Bronchus fibroblast of lung (primary cell): ENCODE results near the gene UBE2A. TPM values are rescaled to one million over a fixed set of nuclear protein-coding genes. Genes with fewer than 3 reads are reported as not detected.

Experiments
- total RNA-seq: library from RNA; depleted of rRNA; stranded (reverse); fragments of >200 nt; gene quantifications from 2 replicates; pipeline ENCODE4 v1.2.3, GENCODE V29; 2015

UBE2A gene
- 30.9 and 31.2 TPM in 2 replicates for total RNA-seq

GRCh38 chrX:119574394-119575266, at the start of gene UBE2A:
Gene UBE2A (plus strand): TSS chrX:119574563. CDS start chrX:119574712, 149 bp downstream.

GRCh38 chrX:119565107-119565663, 9.2 kb upstream of the UBE2A start, which contains the start of gene STEEP1:
Gene STEEP1 (minus strand): TSS chrX:119565409. CDS start chrX:119565355, 54 bp downstream.

GRCh38 chrX:119606280-119607017, 32.1 kb downstream of the UBE2A start, which contains the start of gene NKRF:
Gene NKRF (minus strand): TSS chrX:119606424.

Other genes starting within 250 kb of the UBE2A start
- gene SLC25A43, start 175.2 kb upstream of the UBE2A start, total RNA-seq, result 18.8 and 21.0 TPM in 2 replicates
- 478 and 519 TPM in 2 replicates for gene SLC25A5, start 106.1 kb upstream of the UBE2A start, total RNA-seq
- 19.0 and 24.8 TPM in 2 replicates for gene STEEP1, start 9.2 kb upstream of the UBE2A start, total RNA-seq
- gene NKRF, start 31.9 kb downstream of the UBE2A start, total RNA-seq, result 3.3 and 4.7 TPM in 2 replicates
- 11.3 and 11.9 TPM in 2 replicates for gene SEPTIN6, start 118.6 kb downstream of the UBE2A start, total RNA-seq
- 0.17 and 0.30 TPM in 2 replicates for gene SOWAHD, start 184.0 kb downstream of the UBE2A start, total RNA-seq
- gene RPL39, start 217.1 kb downstream of the UBE2A start, total RNA-seq, result 3,305 and 3,757 TPM in 2 replicates